GM19467 (cell line): ENCODE measurements around the gene PALLD.

ENCODE experiments used
- ATAC-seq: cut with Tn5 transposase; IDR thresholded peaks from one replicate; pipeline ENCODE4 v1.9.1; 2021; ENCODE audit warnings: mild to moderate bottlenecking, moderate library complexity; ENCODE audit not compliant: unreplicated experiment

The PALLD gene

GRCh38 chr4:168837922-168838321 lies 341.1 kb downstream of the PALLD start:
- ATAC-seq: no peak

- no peak for ATAC-seq
Measured at GRCh38 chr4:168839758-168840391, 343.0 kb downstream of the PALLD start.

GRCh38 chr4:168840392-168840763 lies 343.5 kb downstream of the PALLD start:
- no peak for ATAC-seq

- no peak for ATAC-seq
Measured at GRCh38 chr4:168841000-168841671, 344.3 kb downstream of the PALLD start.

- ATAC-seq: no peak
Measured at GRCh38 chr4:168841672-168842019, 344.8 kb downstream of the PALLD start.

- no peak for ATAC-seq
Measured at GRCh38 chr4:168842186-168842585, 345.3 kb downstream of the PALLD start.

- ATAC-seq: no peak
Measured at GRCh38 chr4:168843635-168844034, 346.8 kb downstream of the PALLD start.

- ATAC-seq: no peak
Measured at GRCh38 chr4:168844353-168845049, 347.6 kb downstream of the PALLD start.

GRCh38 chr4:168845897-168846296 lies 349.0 kb downstream of the PALLD start:
- no peak for ATAC-seq

GRCh38 chr4:168846414-168846813 lies 349.6 kb downstream of the PALLD start:
- no peak for ATAC-seq

- no peak for ATAC-seq
Measured at GRCh38 chr4:168847771-168848502, 351.1 kb downstream of the PALLD start.

GRCh38 chr4:168849030-168849675 lies 352.3 kb downstream of the PALLD start:
- ATAC-seq: no peak

- ATAC-seq: no peak
Measured at GRCh38 chr4:168849997-168850396, 353.1 kb downstream of the PALLD start.

GRCh38 chr4:168852387-168852786 lies 355.5 kb downstream of the PALLD start:
- ATAC-seq: peak; percentile 6

- peak; percentile 70 for ATAC-seq
Measured at GRCh38 chr4:168852933-168853713, 356.3 kb downstream of the PALLD start.

- no peak for ATAC-seq
Measured at GRCh38 chr4:168853770-168854169, 356.9 kb downstream of the PALLD start.

GRCh38 chr4:168854350-168854921 lies 357.6 kb downstream of the PALLD start:
- no peak for ATAC-seq

GRCh38 chr4:168856312-168856711 lies 359.5 kb downstream of the PALLD start:
- no peak for ATAC-seq

- ATAC-seq: no peak
Measured at GRCh38 chr4:168857009-168857408, 360.2 kb downstream of the PALLD start.
